GM19372 (cell line): ENCODE results near the gene AFF1.
"Not testable (repeated sequence)": the region's sequence is repeated elsewhere in the genome, so short reads cannot be mapped to it uniquely, and the experiment has no call there.

Experiments
- ATAC-seq: cut with Tn5 transposase; IDR thresholded peaks from one replicate; pipeline ENCODE4 v1.9.1; 2021; ENCODE audit warnings: mild to moderate bottlenecking, low read depth, moderate library complexity; ENCODE audit not compliant: unreplicated experiment

The AFF1 gene

GRCh38 chr4:87050596-87050995 lies 115.8 kb downstream of the AFF1 start:
- no peak for ATAC-seq

GRCh38 chr4:87051121-87051713 lies 116.4 kb downstream of the AFF1 start:
- no peak for ATAC-seq

GRCh38 chr4:87052615-87053014 lies 117.8 kb downstream of the AFF1 start:
- ATAC-seq, result no peak

- ATAC-seq, result no peak
Observed at GRCh38 chr4:87053176-87053658, 118.4 kb downstream of the AFF1 start.

- ATAC-seq, result no peak
Observed at GRCh38 chr4:87053802-87054767, 119.3 kb downstream of the AFF1 start.

- ATAC-seq, result no peak
Observed at GRCh38 chr4:87054900-87055299, 120.1 kb downstream of the AFF1 start.

GRCh38 chr4:87055311-87055710 lies 120.5 kb downstream of the AFF1 start:
- no peak for ATAC-seq

- no peak for ATAC-seq
Observed at GRCh38 chr4:87056881-87057280, 122.1 kb downstream of the AFF1 start.

GRCh38 chr4:87057835-87058355 lies 123.1 kb downstream of the AFF1 start:
- ATAC-seq, result no peak

GRCh38 chr4:87058356-87059073 lies 123.7 kb downstream of the AFF1 start:
- no peak for ATAC-seq

GRCh38 chr4:87060957-87061356 lies 126.1 kb downstream of the AFF1 start:
- no peak for ATAC-seq

GRCh38 chr4:87065021-87065420 lies 130.2 kb downstream of the AFF1 start:
- no peak for ATAC-seq

GRCh38 chr4:87066403-87067123 lies 131.8 kb downstream of the AFF1 start:
- ATAC-seq, result no peak

GRCh38 chr4:87067124-87067885 lies 132.5 kb downstream of the AFF1 start:
- no peak for ATAC-seq

- ATAC-seq, result no peak
Observed at GRCh38 chr4:87068583-87069021, 133.8 kb downstream of the AFF1 start.

GRCh38 chr4:87069037-87069742 lies 134.4 kb downstream of the AFF1 start:
- no peak for ATAC-seq

GRCh38 chr4:87071401-87071800 lies 136.6 kb downstream of the AFF1 start:
- no peak for ATAC-seq

- not testable (repeated sequence) for ATAC-seq
Observed at GRCh38 chr4:87072545-87072944, 137.7 kb downstream of the AFF1 start.
